Small intestine (tissue), 7 donors: ENCODE results near the gene NOL3. TPM values are rescaled to one million over a fixed set of nuclear protein-coding genes. Genes with fewer than 3 reads are reported as not detected.

Experiments used
- DNase-seq, 2 donors: peaks; one replicate each; pipeline versions ENCODE4 v3.0.0 to v3.0.0-alpha.2; 2013
- FAIRE-seq: peaks from 2 replicates; lab custom pipeline; 2012; peaks lifted over from hg19 to GRCh38; lab: Jason Lieb, UNC
- H3K27ac ChIP-seq, 3 donors: one replicate each; pipeline ENCODE4 v1.5.1; 2013; ENCODE audit warnings: low read length in 2 of 3, mild to moderate bottlenecking in 2 of 3, control low read depth in 1 of 3, inconsistent platforms in 1 of 3, low read depth in 1 of 3, moderate library complexity in 1 of 3
- H3K27me3 ChIP-seq, 3 donors: one replicate each; pipeline ENCODE4 v1.6.1; 2013; ENCODE audit warnings: low read length in 3 of 3, inconsistent platforms in 1 of 3; ENCODE audit not compliant: control insufficient read depth in 3 of 3, insufficient read depth in 3 of 3
- H3K36me3 ChIP-seq, 3 donors: one replicate each; pipeline ENCODE4 v1.6.1; 2013; ENCODE audit warnings: low read length in 3 of 3, inconsistent platforms in 1 of 3, low read depth in 1 of 3, mild to moderate bottlenecking in 1 of 3, moderate library complexity in 1 of 3; ENCODE audit not compliant: control insufficient read depth in 3 of 3, insufficient read depth in 2 of 3
- H3K4me1 ChIP-seq, 3 donors: one replicate each; pipeline ENCODE4 v1.6.1; 2013; ENCODE audit warnings: low read length in 2 of 3, inconsistent platforms in 1 of 3, low read depth in 1 of 3, mild to moderate bottlenecking in 1 of 3, moderate library complexity in 1 of 3; ENCODE audit not compliant: control insufficient read depth in 3 of 3, insufficient read depth in 2 of 3
- H3K4me3 ChIP-seq, 3 donors: one replicate each; pipeline ENCODE4 v1.5.1; 2013; ENCODE audit warnings: low read length in 3 of 3, control low read depth in 1 of 3, inconsistent platforms in 1 of 3, low read depth in 1 of 3, mild to moderate bottlenecking in 1 of 3, moderate library complexity in 1 of 3
- H3K9me3 ChIP-seq, 2 donors: one replicate each; pipeline ENCODE4 v1.6.1; 2013; ENCODE audit warnings: low read depth in 1 of 2, low read length in 1 of 2; ENCODE audit not compliant: control insufficient read depth in 2 of 2, insufficient read depth in 1 of 2
- WGBS, 3 donors: extraction: QIAGEN DNeasy Blood & Tissue Kit; methylation state at CpG; one replicate each; pipeline ENCODE4 v1.1.7; 2013; 5-methylcytosine and 5-hydroxymethylcytosine counted together
- polyA plus RNA-seq, 4 donors: library from polyadenylated mRNA; stranded (reverse) in 3 of 4; unstranded in 1 of 4; fragments of 200-250 nt in 3 of 4; fragments of 120-200 nt in 1 of 4; gene quantifications; one replicate each; pipeline versions ENCODE4 v1.2.1 to v1.2.3, GENCODE V29; 2013
- donor health status: healthy with polysubstance abuse.
- donor health status: control.
- donor health status: control.
- donor health status: Bipolar disorder and iron deficiency.
- donor health status: healthy.

Gene NOL3
- polyA plus RNA-seq, 4 donors, result 4.5 to 17.1 (median 9.5) TPM

- no peaks in the 10 kb centered on the region for H3K27me3 ChIP-seq
- H3K36me3 ChIP-seq, result peaks cover 2 to 71% (median 21%) of the 10 kb centered on the region in 3 donors
- no peak overlapping the region for H3K4me3 ChIP-seq
- DNase-seq, result no peak
- 80 to 86% (median 84%) methylated on average over 4 of the region's 4 CpGs for WGBS, 3 donors
- H3K27ac ChIP-seq, result no peak overlapping the region
- FAIRE-seq, result no peak
- H3K9me3 ChIP-seq, result no peaks in the 10 kb centered on the region
- H3K4me1 ChIP-seq, result peaks cover 0 to 6% (median 0%) of the 10 kb centered on the region in 3 donors
These were observed 33.7 kb downstream of the NOL3 start for GRCh38 chr16:67204076-67204475.

- H3K4me3 ChIP-seq, result no peak overlapping the region
- 90 to 93% (median 92%) methylated on average over 8 of the region's 8 CpGs for WGBS, 3 donors
- H3K36me3 ChIP-seq, result peaks cover 2 to 73% (median 21%) of the 10 kb centered on the region in 3 donors
- DNase-seq (no peak), FAIRE-seq (no peak)
- no peaks in the 10 kb centered on the region for H3K27me3 ChIP-seq
- H3K9me3 ChIP-seq, result no peaks in the 10 kb centered on the region
- no peaks in the 10 kb centered on the region for H3K4me1 ChIP-seq
- H3K27ac ChIP-seq, result no peak overlapping the region
These were observed 35.9 kb downstream of the NOL3 start for GRCh38 chr16:67206129-67206837.

GRCh38 chr16:67206838-67207248, 36.5 kb downstream of the NOL3 start:
- no peaks in the 10 kb centered on the region for H3K4me1 ChIP-seq
- WGBS, 3 donors, result 83 to 95% (median 92%) methylated on average over 3 of the region's 3 CpGs
- H3K9me3 ChIP-seq, result no peaks in the 10 kb centered on the region
- H3K36me3 ChIP-seq, result peaks cover 2 to 67% (median 16%) of the 10 kb centered on the region in 3 donors
- H3K4me3 ChIP-seq, result no peak overlapping the region
- no peak for DNase-seq
- no peaks in the 10 kb centered on the region for H3K27me3 ChIP-seq
- no peak overlapping the region for H3K27ac ChIP-seq
- FAIRE-seq, result no peak

- H3K36me3 ChIP-seq, result peaks cover 2 to 61% (median 10%) of the 10 kb centered on the region in 3 donors
- DNase-seq (no peak), FAIRE-seq (no peak)
- H3K27me3 ChIP-seq, result no peaks in the 10 kb centered on the region
- 68 to 76% (median 75%) methylated on average over 21 of the region's 21 CpGs for WGBS, 3 donors
- no peaks in the 10 kb centered on the region for H3K4me1 ChIP-seq
- no peak overlapping the region for H3K4me3 ChIP-seq
- H3K27ac ChIP-seq, result no peak overlapping the region
- H3K9me3 ChIP-seq, result no peaks in the 10 kb centered on the region
These were observed 37.1 kb downstream of the NOL3 start for GRCh38 chr16:67207249-67208091.

- H3K4me1 ChIP-seq, result peaks cover 0 to 1% (median 0%) of the 10 kb centered on the region in 3 donors
- WGBS, 3 donors, result 76 to 86% (median 86%) methylated on average over 10 to 11 of the region's 11 CpGs
- H3K27ac ChIP-seq, result no peak overlapping the region
- DNase-seq (no peak), FAIRE-seq (no peak)
- no peaks in the 10 kb centered on the region for H3K9me3 ChIP-seq
- no peaks in the 10 kb centered on the region for H3K27me3 ChIP-seq
- H3K36me3 ChIP-seq, result peaks cover 2 to 52% (median 8%) of the 10 kb centered on the region in 3 donors
- no peak overlapping the region for H3K4me3 ChIP-seq
These were observed 38.0 kb downstream of the NOL3 start for GRCh38 chr16:67208154-67208896.

GRCh38 chr16:67209565-67209964, 39.2 kb downstream of the NOL3 start:
- FAIRE-seq, result no peak

GRCh38 chr16:67210069-67210937, 40.0 kb downstream of the NOL3 start:
- H3K27me3 ChIP-seq, result no peaks in the 10 kb centered on the region
- H3K27ac ChIP-seq, result no peak overlapping the region
- 82 to 86% (median 84%) methylated on average over 25 of the region's 25 CpGs for WGBS, 3 donors
- DNase-seq (no peak), FAIRE-seq (no peak)
- H3K36me3 ChIP-seq, result peaks cover 0 to 42% (median 0%) of the 10 kb centered on the region in 3 donors
- peaks cover 0 to 5% (median 0%) of the 10 kb centered on the region in 3 donors for H3K4me1 ChIP-seq
- H3K9me3 ChIP-seq, result no peaks in the 10 kb centered on the region
- H3K4me3 ChIP-seq, result no peak overlapping the region

More at GRCh38 chr16:67209565-67209964, 39.2 kb downstream of the NOL3 start:
- Histone ChIP-seq H3K4me3 (no peak overlapping the region), H3K27ac (no peak overlapping the region), H3K27me3 (no peaks in the 10 kb centered on the region), H3K4me1 (peaks cover 0 to 5% (median 0%) of the 10 kb centered on the region in 3 donors), H3K9me3 (no peaks in the 10 kb centered on the region), H3K36me3 (peaks cover 0 to 42% (median 0%) of the 10 kb centered on the region in 3 donors)
- DNase-seq, result no peak
- 80 to 88% (median 85%) methylated on average over 7 to 8 of the region's 8 CpGs for WGBS, 3 donors
